ENCODE data around the gene HOXD11. TPM values are rescaled to one million over a fixed set of nuclear protein-coding genes. Genes with fewer than 3 reads are reported as not detected.

Gene HOXD11
- total and polyA plus RNA-seq, 2 experiments from 2014 or later = not detected

DNA sequence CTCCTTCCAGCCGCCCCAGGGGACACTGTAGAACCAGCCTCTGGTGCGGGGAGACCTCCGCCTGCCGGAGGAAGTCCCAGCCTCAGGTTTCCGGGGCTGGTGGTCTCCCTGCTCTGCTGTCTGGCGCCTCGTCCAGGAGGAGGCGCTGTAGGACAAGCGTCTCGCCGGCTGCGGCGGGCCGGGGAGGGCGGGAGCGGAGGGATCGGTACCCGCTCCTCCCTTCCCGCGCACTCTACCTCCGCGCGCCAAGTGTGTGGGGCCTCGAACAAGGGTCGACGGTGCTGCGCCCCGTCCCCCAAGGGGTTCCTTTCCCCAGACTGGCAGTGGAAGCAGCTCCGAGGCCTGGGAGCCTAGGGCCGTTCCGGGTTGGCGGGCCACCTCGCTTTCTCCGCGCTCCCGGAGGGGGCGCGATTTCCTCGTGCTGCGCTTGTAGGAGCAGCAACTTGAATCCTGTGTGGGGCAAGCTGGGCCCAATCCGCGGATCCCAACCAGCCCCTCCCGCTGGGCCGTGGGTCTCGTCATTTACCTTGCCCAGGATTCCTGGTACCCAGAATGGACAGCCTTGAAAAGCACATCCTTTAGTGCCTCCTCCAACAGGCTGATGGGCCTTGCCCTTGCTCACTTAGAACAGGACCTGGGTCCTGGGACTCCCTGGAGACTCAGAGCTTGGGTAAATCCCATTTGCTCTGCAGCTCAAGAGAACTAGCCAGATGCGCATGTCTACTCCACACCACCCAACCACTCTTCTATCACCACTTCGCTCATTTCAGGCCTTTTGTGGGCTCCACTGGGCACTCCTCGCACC lies 33.6 kb downstream of the HOXD11 start:
- Mint-ChIP-seq H3K27ac (no peak overlapping the region), H3K9me3 (peaks cover 3% of the 10 kb centered on the region; the same call in 1 of the 3 replicates), H3K27me3 (ENCODE audit: insufficient read depth, low read depth, poor library complexity) (peaks cover 98% of the 10 kb centered on the region), H3K4me3 (peak overlapping the region; percentile 62), H3K4me1 (peaks cover 14% of the 10 kb centered on the region), H3K36me3 (ENCODE audit: low read depth) (no peaks in the 10 kb centered on the region; the same call in 2 of the 3 replicates)
- DNase-seq (ENCODE audit: low spot score) (peak; percentile 87), ATAC-seq (peak; percentile 81)
- Histone ChIP-seq H3K27ac (ENCODE audit: low read depth) (no peak overlapping the region), H4K20me1 (replicated peaks; ENCODE audit: insufficient read depth) (peaks cover 32% of the 10 kb centered on the region), H3K9me2 (ENCODE audit: insufficient read depth) (no peaks in the 10 kb centered on the region), H3K4me3 (peak overlapping the region; percentile 64), H3K36me3 (ENCODE audit: insufficient read depth) (no peaks in the 10 kb centered on the region), H3F3A (replicated peaks; ENCODE audit: low read depth) (peaks cover 31% of the 10 kb centered on the region), H3K79me2 (replicated peaks; ENCODE audit: insufficient read depth) (no peaks in the 10 kb centered on the region), H3K4me1 (ENCODE audit: insufficient read depth) (peaks cover 19% of the 10 kb centered on the region), H3K27me3 (ENCODE audit: insufficient read depth) (peaks cover 100% of the 10 kb centered on the region), H2AFZ (peak overlapping the region; percentile 97), H3K4me2 (peak overlapping the region; percentile 81)
- TF ChIP-seq ZNF331 (CRISPR knock-in tag; IDR thresholded peaks at IDR 0.05; ENCODE audit: low read depth) (no peak), EZH2phosphoT487 (IDR thresholded peaks at IDR 0.05; ENCODE audit: unreplicated experiment) (no peak), ZNF114 (CRISPR knock-in tag; IDR thresholded peaks at IDR 0.05) (no peak), JUNB (IDR thresholded peaks at IDR 0.05; ENCODE audit: unreplicated experiment) (no peak), STAT1 (IDR thresholded peaks at IDR 0.05; ENCODE audit: unreplicated experiment) (no peak), POLR2AphosphoS5 (IDR thresholded peaks at IDR 0.05; ENCODE audit: low read depth) (no peak), NANOG (IDR thresholded peaks at IDR 0.05; ENCODE audit: borderline replicate concordance) (no peak; the same call in 1 of the 2 replicates), EZH2 (IDR thresholded peaks at IDR 0.05; ENCODE audit: low read depth, unreplicated experiment) (peak; percentile 25), CREB1 (CRISPR knock-in tag; IDR thresholded peaks at IDR 0.05; ENCODE audit: low read depth) (no peak), CTCF (conservative IDR thresholded peaks at IDR 0.05; ENCODE audit: low read depth in 2 of 2) (peak; percentile 75 to 93), ETS1 (IDR thresholded peaks at IDR 0.05) (peak; percentile 62; the same call in 1 of the 2 replicates)
- TF ChIP-seq, protein P1, sequence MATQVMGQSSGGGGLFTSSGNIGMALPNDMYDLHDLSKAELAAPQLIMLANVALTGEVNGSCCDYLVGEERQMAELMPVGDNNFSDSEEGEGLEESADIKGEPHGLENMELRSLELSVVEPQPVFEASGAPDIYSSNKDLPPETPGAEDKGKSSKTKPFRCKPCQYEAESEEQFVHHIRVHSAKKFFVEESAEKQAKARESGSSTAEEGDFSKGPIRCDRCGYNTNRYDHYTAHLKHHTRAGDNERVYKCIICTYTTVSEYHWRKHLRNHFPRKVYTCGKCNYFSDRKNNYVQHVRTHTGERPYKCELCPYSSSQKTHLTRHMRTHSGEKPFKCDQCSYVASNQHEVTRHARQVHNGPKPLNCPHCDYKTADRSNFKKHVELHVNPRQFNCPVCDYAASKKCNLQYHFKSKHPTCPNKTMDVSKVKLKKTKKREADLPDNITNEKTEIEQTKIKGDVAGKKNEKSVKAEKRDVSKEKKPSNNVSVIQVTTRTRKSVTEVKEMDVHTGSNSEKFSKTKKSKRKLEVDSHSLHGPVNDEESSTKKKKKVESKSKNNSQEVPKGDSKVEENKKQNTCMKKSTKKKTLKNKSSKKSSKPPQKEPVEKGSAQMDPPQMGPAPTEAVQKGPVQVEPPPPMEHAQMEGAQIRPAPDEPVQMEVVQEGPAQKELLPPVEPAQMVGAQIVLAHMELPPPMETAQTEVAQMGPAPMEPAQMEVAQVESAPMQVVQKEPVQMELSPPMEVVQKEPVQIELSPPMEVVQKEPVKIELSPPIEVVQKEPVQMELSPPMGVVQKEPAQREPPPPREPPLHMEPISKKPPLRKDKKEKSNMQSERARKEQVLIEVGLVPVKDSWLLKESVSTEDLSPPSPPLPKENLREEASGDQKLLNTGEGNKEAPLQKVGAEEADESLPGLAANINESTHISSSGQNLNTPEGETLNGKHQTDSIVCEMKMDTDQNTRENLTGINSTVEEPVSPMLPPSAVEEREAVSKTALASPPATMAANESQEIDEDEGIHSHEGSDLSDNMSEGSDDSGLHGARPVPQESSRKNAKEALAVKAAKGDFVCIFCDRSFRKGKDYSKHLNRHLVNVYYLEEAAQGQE (IDR thresholded peaks at IDR 0.05; ENCODE audit: unreplicated experiment) = no peak
- TF ChIP-seq, protein P2, sequence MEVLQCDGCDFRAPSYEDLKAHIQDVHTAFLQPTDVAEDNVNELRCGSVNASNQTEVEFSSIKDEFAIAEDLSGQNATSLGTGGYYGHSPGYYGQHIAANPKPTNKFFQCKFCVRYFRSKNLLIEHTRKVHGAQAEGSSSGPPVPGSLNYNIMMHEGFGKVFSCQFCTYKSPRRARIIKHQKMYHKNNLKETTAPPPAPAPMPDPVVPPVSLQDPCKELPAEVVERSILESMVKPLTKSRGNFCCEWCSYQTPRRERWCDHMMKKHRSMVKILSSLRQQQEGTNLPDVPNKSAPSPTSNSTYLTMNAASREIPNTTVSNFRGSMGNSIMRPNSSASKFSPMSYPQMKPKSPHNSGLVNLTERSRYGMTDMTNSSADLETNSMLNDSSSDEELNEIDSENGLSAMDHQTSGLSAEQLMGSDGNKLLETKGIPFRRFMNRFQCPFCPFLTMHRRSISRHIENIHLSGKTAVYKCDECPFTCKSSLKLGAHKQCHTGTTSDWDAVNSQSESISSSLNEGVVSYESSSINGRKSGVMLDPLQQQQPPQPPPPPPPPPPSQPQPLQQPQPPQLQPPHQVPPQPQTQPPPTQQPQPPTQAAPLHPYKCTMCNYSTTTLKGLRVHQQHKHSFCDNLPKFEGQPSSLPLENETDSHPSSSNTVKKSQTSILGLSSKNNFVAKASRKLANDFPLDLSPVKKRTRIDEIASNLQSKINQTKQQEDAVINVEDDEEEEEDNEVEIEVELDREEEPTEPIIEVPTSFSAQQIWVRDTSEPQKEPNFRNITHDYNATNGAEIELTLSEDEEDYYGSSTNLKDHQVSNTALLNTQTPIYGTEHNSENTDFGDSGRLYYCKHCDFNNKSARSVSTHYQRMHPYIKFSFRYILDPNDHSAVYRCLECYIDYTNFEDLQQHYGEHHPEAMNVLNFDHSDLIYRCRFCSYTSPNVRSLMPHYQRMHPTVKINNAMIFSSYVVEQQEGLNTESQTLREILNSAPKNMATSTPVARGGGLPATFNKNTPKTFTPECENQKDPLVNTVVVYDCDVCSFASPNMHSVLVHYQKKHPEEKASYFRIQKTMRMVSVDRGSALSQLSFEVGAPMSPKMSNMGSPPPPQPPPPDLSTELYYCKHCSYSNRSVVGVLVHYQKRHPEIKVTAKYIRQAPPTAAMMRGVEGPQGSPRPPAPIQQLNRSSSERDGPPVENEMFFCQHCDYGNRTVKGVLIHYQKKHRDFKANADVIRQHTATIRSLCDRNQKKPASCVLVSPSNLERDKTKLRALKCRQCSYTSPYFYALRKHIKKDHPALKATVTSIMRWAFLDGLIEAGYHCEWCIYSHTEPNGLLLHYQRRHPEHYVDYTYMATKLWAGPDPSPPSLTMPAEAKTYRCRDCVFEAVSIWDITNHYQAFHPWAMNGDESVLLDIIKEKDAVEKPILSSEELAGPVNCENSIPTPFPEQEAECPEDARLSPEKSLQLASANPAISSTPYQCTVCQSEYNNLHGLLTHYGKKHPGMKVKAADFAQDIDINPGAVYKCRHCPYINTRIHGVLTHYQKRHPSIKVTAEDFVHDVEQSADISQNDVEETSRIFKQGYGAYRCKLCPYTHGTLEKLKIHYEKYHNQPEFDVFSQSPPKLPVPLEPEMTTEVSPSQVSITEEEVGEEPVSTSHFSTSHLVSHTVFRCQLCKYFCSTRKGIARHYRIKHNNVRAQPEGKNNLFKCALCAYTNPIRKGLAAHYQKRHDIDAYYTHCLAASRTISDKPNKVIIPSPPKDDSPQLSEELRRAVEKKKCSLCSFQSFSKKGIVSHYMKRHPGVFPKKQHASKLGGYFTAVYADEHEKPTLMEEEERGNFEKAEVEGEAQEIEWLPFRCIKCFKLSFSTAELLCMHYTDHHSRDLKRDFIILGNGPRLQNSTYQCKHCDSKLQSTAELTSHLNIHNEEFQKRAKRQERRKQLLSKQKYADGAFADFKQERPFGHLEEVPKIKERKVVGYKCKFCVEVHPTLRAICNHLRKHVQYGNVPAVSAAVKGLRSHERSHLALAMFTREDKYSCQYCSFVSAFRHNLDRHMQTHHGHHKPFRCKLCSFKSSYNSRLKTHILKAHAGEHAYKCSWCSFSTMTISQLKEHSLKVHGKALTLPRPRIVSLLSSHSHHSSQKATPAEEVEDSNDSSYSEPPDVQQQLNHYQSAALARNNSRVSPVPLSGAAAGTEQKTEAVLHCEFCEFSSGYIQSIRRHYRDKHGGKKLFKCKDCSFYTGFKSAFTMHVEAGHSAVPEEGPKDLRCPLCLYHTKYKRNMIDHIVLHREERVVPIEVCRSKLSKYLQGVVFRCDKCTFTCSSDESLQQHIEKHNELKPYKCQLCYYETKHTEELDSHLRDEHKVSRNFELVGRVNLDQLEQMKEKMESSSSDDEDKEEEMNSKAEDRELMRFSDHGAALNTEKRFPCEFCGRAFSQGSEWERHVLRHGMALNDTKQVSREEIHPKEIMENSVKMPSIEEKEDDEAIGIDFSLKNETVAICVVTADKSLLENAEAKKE (CRISPR knock-in tag; IDR thresholded peaks at IDR 0.05) = no peak
